Measurements from ENCODE around the gene AIFM3. TPM values are rescaled to one million over a fixed set of nuclear protein-coding genes. Genes with fewer than 3 reads are reported as not detected.

The AIFM3 gene
- total and polyA plus RNA-seq, 2 donors (not counting 1 experiment from before 2014, with no cell fraction given), result 3.0 to 6.0 TPM

GRCh38 chr22:21026783-21027692 lies 60.0 kb downstream of the AIFM3 start:
- ChIA-PET POLR2A (interaction anchor here (0.6 kb wide), 1 partner anchor 916 kb away, joined by 9 read pairs; no protein-coding TSS in a partner anchor), CTCF (no interaction called here)
- Histone ChIP-seq H3K4me1 (ENCODE audit: control insufficient read depth in 2 of 2, insufficient read depth in 2 of 2, low read length in 2 of 2) (peaks cover 1 to 3% of the 10 kb centered on the region in 2 donors), H3K4me2 (replicated peaks; ENCODE audit: low read depth, low read length, poor library complexity, severe bottlenecking) (no peak overlapping the region), H3K79me2 (ENCODE audit: control insufficient read depth, insufficient read depth, low read length) (no peaks in the 10 kb centered on the region), H3K27ac (ENCODE audit: low read length in 2 of 2) (no peak overlapping the region), H3K9me3 (ENCODE audit: control extremely low read depth in 1 of 3, control insufficient read depth in 2 of 3, insufficient read depth in 1 of 3, low read length in 2 of 3) (no peaks in the 10 kb centered on the region), H3K9ac (ENCODE audit: low read length) (no peak overlapping the region), H3K36me3 (replicated peaks in 1 of 2; ENCODE audit: control extremely low read depth in 1 of 2, control insufficient read depth in 1 of 2, extremely low read depth in 1 of 2, insufficient read depth in 2 of 2, low read length in 1 of 2) (no peaks in the 10 kb centered on the region), H2AFZ (ENCODE audit: insufficient read depth, low read depth, low read length, poor library complexity, severe bottlenecking) (no peak overlapping the region), H4K20me1 (ENCODE audit: control insufficient read depth, insufficient read depth, low read length, poor library complexity, severe bottlenecking) (no peaks in the 10 kb centered on the region), H3K4me3 (ENCODE audit: control extremely low read depth in 1 of 5, extremely low read depth in 1 of 5, insufficient read depth in 1 of 5, low read depth in 2 of 5, low read length in 4 of 5) (no peak overlapping the region), H3K27me3 (replicated peaks in 1 of 4; ENCODE audit: control extremely low read depth in 1 of 4, control insufficient read depth in 3 of 4, insufficient read depth in 4 of 4, low read length in 3 of 4) (peaks cover 0 to 18% (median 4%) of the 10 kb centered on the region in 4 experiments)
- no peak for ATAC-seq (ENCODE audit: low read depth)
- intact Hi-C loops (cut with micrococcal nuclease), result no loop called here
- Mint-ChIP-seq H3K4me3 (no peak overlapping the region), H3K9me3 (ENCODE audit: insufficient read depth) (no peaks in the 10 kb centered on the region), H3K27me3 (peaks cover 27% of the 10 kb centered on the region), H3K4me1 (peaks cover 5% of the 10 kb centered on the region), H3K27ac (no peak overlapping the region)
- TF ChIP-seq EZH2 (IDR thresholded peaks at IDR 0.05; ENCODE audit: borderline replicate concordance, insufficient read depth, low read depth, low read length, poor library complexity, severe bottlenecking), result no peak
- TF ChIP-seq CTCF (IDR thresholded peaks at IDR 0.05), result no peak
- no peak for DNase-seq
- WGBS (ENCODE audit: insufficient coverage), result 87% methylated on average over 9 of the region's 14 CpGs
